ENCODE data around the gene RASA3. TPM values are rescaled to one million over a fixed set of nuclear protein-coding genes. Genes with fewer than 3 reads are reported as not detected.

RASA3 gene
- total RNA-seq, 1 donor from 2014 or later, result 2.9 TPM

GRCh38 chr13:113982296-113982661 lies 150.1 kb downstream of the RASA3 start:
- Histone ChIP-seq H3K4me3 (no peak overlapping the region), H3K9me3 (ENCODE audit: low read depth) (no peaks in the 10 kb centered on the region), H3K36me3 (no peaks in the 10 kb centered on the region), H3K79me2 (ENCODE audit: low read depth) (no peaks in the 10 kb centered on the region), H3K4me1 (no peaks in the 10 kb centered on the region), H3K27ac (no peak overlapping the region), H3K4me2 (no peak overlapping the region), H3K9ac (no peak overlapping the region), H2AFZ (replicated peaks) (no peak overlapping the region), H3F3A (ENCODE audit: low read depth) (no peaks in the 10 kb centered on the region), H3K27me3 (no peaks in the 10 kb centered on the region), H4K20me1 (ENCODE audit: low read depth) (no peaks in the 10 kb centered on the region)
- peaks cover 24% of the 10 kb centered on the region for H3K36me3 Mint-ChIP-seq
- no peak for TF ChIP-seq EZH2 (IDR thresholded peaks at IDR 0.05)
- DNase-seq (ENCODE audit: low spot score), result no peak
- peaks cover 3% of the 10 kb centered on the region for H3K4me1 Mint-ChIP-seq
- H3K27ac Mint-ChIP-seq, result peak overlapping the region; percentile 63
- peaks cover 2% of the 10 kb centered on the region for H3K27me3 Mint-ChIP-seq (ENCODE audit: insufficient read depth, low read depth)
- no peak overlapping the region for H3K4me3 Mint-ChIP-seq
- H3K9me3 Mint-ChIP-seq, result no peaks in the 10 kb centered on the region

- no peaks in the 10 kb centered on the region for H4K20me1 ChIP-seq (ENCODE audit: low read depth)
- no peak for DNase-seq (ENCODE audit: low spot score)
- no peaks in the 10 kb centered on the region for H3K9me3 Mint-ChIP-seq
- no peak overlapping the region for H3K4me3 ChIP-seq
- no peaks in the 10 kb centered on the region for H3K79me2 ChIP-seq (ENCODE audit: low read depth)
- peaks cover 2% of the 10 kb centered on the region for H3K27me3 Mint-ChIP-seq (ENCODE audit: insufficient read depth, low read depth)
- no peaks in the 10 kb centered on the region for H3K4me1 ChIP-seq
- peaks cover 3% of the 10 kb centered on the region for H3K4me1 Mint-ChIP-seq
- H3K4me2 ChIP-seq, result no peak overlapping the region
- H3K9me3 ChIP-seq (ENCODE audit: low read depth), result no peaks in the 10 kb centered on the region
- no peaks in the 10 kb centered on the region for H3K36me3 ChIP-seq
- H3K27ac ChIP-seq, result no peak overlapping the region
- no peak overlapping the region for H3K9ac ChIP-seq
- no peak overlapping the region for H3K4me3 Mint-ChIP-seq
- H2AFZ ChIP-seq (replicated peaks), result no peak overlapping the region
- H3K27me3 ChIP-seq, result no peaks in the 10 kb centered on the region
- H3F3A ChIP-seq (ENCODE audit: low read depth), result no peaks in the 10 kb centered on the region
- H3K36me3 Mint-ChIP-seq, result peaks cover 24% of the 10 kb centered on the region
- no peak for TF ChIP-seq CTCF (IDR thresholded peaks at IDR 0.05)
- TF ChIP-seq EZH2 (IDR thresholded peaks at IDR 0.05), result no peak
- TF ChIP-seq EZH2phosphoT487 (IDR thresholded peaks at IDR 0.05), result no peak
- H3K27ac Mint-ChIP-seq, result peak overlapping the region; percentile 33
Observed at GRCh38 chr13:113981611-113982295, 150.7 kb downstream of the RASA3 start.

GRCh38 chr13:113981194-113981605 lies 151.2 kb downstream of the RASA3 start:
- TF ChIP-seq EZH2 (IDR thresholded peaks at IDR 0.05), result no peak
- TF ChIP-seq EZH2phosphoT487 (IDR thresholded peaks at IDR 0.05), result no peak

GRCh38 chr13:113980489-113981064 lies 151.8 kb downstream of the RASA3 start:
- no peak overlapping the region for H3K27ac Mint-ChIP-seq
- Histone ChIP-seq H3K79me2 (ENCODE audit: low read depth) (no peaks in the 10 kb centered on the region), H3K4me3 (no peak overlapping the region), H3F3A (ENCODE audit: low read depth) (no peaks in the 10 kb centered on the region), H4K20me1 (ENCODE audit: low read depth) (no peaks in the 10 kb centered on the region), H3K27me3 (no peaks in the 10 kb centered on the region), H3K9me3 (ENCODE audit: low read depth) (no peaks in the 10 kb centered on the region), H3K9ac (no peak overlapping the region), H3K4me2 (no peak overlapping the region), H3K36me3 (no peaks in the 10 kb centered on the region), H3K4me1 (no peaks in the 10 kb centered on the region), H3K27ac (no peak overlapping the region), H2AFZ (replicated peaks) (no peak overlapping the region)
- DNase-seq (ENCODE audit: low spot score), result no peak
- no peaks in the 10 kb centered on the region for H3K9me3 Mint-ChIP-seq
- H3K4me1 Mint-ChIP-seq, result peaks cover 3% of the 10 kb centered on the region
- H3K27me3 Mint-ChIP-seq (ENCODE audit: insufficient read depth, low read depth), result peaks cover 2% of the 10 kb centered on the region
- H3K36me3 Mint-ChIP-seq, result peaks cover 27% of the 10 kb centered on the region
- no peak overlapping the region for H3K4me3 Mint-ChIP-seq
- TF ChIP-seq EZH2phosphoT487 (IDR thresholded peaks at IDR 0.05), result no peak

More at GRCh38 chr13:113981194-113981605, 151.2 kb downstream of the RASA3 start:
- no peaks in the 10 kb centered on the region for H3F3A ChIP-seq (ENCODE audit: low read depth)
- no peak overlapping the region for H3K27ac ChIP-seq
- no peak overlapping the region for H3K9ac ChIP-seq
- no peaks in the 10 kb centered on the region for H3K36me3 ChIP-seq
- H3K4me2 ChIP-seq, result no peak overlapping the region
- Mint-ChIP-seq H3K27me3 (ENCODE audit: insufficient read depth, low read depth) (peaks cover 2% of the 10 kb centered on the region), H3K4me1 (peaks cover 3% of the 10 kb centered on the region), H3K9me3 (no peaks in the 10 kb centered on the region), H3K36me3 (peaks cover 24% of the 10 kb centered on the region), H3K4me3 (no peak overlapping the region), H3K27ac (no peak overlapping the region)
- H3K9me3 ChIP-seq (ENCODE audit: low read depth), result no peaks in the 10 kb centered on the region
- no peak overlapping the region for H3K4me3 ChIP-seq
- H3K79me2 ChIP-seq (ENCODE audit: low read depth), result no peaks in the 10 kb centered on the region
- no peaks in the 10 kb centered on the region for H3K27me3 ChIP-seq
- H4K20me1 ChIP-seq (ENCODE audit: low read depth), result no peaks in the 10 kb centered on the region
- DNase-seq (ENCODE audit: low spot score), result no peak
- H2AFZ ChIP-seq (replicated peaks), result no peak overlapping the region
- H3K4me1 ChIP-seq, result no peaks in the 10 kb centered on the region

All from neural progenitor cell (in vitro differentiated cells).